ENCODE results near the gene NTRK2.
"Not testable (repeated sequence)": the region's sequence is repeated elsewhere in the genome, so short reads cannot be mapped to it uniquely, and the experiment has no call there.

Gene NTRK2

DNA sequence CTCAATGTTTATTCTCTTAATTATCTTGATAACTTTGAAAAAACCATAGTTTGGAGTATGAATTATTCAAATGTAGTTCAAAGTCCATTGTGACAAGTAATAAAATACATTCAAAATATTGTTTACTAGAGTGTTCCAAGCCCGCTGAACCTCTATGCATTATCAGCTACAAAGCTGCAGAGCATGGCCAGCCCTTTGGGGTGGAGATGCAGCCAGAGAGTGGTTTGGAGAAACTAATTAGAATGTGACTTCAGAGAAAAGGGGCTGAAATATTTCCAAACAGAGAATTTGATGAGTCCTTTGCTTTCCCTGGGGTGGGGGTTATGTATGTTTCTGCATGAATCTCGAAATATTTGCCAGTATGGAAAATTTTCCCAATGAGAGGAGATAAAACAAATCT is 211.3 kb downstream of the NTRK2 start:
- DNase-seq (ENCODE audit: low read depth in 1 of 2, low spot score in 1 of 2) = no peak

DNA sequence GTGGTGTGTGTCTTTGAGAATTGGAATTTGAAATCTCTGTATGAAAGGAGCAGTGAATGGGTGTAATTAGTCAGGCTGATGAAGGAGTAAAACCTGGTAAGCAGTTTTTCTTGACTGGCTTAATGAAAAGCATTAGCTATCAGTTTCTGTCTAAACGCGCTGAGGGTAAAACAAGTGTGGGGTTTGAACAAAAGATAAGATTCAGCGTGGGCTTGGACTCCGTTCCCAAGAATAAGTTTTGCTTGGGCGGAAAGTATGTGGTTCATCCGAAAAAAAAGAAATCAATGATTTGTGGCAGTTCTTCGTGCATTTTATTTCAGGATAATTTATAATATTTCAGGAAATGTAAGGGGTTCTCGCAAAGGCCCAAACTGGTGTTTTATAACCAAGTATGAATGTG is 217.3 kb downstream of the NTRK2 start:
- no peak for DNase-seq (ENCODE audit: low read depth in 1 of 2, low spot score in 1 of 2)

DNA sequence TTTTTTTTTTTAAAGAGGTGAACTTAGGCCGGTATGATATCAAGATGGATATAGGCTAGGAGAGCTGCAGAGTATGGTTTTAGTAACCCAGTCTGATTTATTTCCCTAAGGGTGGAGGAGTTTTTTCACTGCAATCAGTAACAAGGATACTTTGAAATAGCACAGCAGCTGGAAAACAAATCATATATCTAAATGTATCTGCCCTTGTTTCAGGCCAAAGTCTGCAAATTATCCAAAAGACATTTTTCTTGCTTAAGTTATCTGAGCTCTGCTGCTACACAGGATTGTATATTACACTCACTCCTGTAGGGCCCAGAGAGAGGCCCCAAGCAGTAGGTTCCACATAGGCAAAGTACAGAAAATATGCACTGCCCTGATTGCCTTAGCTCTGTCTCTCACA is 222.4 kb downstream of the NTRK2 start:
- no peak for DNase-seq (ENCODE audit: low read depth in 1 of 2, low spot score in 1 of 2)

DNA sequence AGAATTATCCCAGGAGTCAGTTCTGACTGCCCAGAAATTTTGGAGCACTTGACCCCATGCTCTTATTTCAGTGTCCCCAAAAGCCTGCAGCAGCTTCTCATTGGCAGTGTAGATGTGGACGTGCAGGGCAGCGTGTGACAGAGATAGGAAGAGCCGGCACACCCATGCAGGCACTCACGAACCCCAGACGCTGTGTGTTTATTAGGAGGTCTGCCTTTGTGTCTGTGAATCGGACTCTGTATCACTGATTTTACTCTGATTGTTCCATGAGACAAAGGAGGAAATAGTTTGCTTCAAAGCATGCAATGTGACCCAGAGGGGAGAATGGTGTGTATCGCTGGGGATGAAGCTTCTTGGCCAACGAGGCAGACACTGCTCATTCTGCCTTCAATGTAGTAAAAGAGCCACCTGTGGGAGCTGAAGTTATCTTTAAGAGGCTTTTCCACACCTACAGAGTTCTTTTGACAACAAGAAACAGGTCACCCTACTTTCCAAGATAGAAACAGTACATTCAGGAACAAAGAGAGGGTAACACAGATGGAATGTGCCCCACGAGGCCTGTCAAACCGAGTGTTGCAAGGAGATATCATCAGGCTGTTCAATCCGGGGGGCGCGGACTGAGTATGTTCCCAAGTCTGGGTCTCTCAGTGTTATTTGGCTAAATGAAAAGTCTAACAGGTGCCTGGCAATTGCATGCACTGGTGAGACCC is 224.0 kb downstream of the NTRK2 start:
- DNase-seq (ENCODE audit: low read depth in 1 of 2, low spot score in 1 of 2) = no peak

DNA sequence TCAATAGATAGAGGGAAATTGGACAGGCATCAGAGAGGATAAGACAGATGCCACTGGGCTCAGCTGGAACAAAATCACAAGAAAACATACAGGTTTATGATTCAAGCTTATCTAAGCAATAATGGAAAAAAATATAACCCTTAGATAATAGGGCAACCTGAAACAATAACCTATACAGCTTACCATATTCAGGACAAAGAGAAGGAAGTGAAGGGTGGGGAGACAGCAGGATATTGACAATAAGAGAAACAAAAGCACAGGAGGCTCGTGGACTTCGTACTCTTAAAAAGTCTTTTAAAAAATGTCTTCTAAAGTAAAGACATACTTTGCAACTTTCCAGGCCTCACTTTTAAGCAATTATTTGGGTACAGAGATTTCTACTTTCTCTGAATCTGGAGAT is 225.3 kb downstream of the NTRK2 start:
- no peak for DNase-seq (ENCODE audit: low read depth in 1 of 2, low spot score in 1 of 2)

DNA sequence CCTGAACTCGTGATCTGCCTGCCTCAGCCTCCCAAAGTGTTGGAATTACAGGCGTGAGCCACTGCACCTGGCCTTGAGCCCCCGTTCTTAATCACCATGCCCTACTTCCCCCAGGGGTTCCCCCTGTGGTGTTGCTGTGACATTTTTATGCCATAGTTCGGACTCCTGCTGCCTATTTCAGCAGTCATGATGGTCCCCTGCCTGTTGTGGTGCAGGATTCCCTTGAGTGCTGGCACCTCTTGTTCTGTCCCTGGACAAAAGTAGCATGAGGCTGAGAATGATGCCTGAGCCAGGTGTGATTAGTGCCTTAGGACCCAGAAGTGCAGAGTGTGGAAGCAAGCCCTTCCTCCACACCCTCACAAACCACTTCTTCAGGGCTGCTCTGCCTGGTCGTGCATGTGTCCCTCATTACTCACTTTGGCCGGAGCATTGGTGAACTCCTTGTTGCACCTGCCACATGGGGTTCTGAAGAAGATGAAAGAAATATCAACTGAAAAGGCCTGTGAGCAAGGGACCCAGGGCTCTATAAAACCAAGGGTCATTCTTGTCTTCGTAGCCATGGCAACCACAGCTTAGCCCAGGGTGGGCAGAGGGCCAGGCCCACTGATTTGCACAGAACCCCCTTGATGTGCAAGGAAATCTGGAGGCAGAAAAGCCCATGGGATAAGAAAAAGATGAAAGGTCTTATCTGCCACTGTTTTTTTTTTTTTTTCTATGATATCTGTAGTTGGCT is 228.0 kb downstream of the NTRK2 start:
- DNase-seq (ENCODE audit: low read depth in 1 of 2, low spot score in 1 of 2) = no peak

DNA sequence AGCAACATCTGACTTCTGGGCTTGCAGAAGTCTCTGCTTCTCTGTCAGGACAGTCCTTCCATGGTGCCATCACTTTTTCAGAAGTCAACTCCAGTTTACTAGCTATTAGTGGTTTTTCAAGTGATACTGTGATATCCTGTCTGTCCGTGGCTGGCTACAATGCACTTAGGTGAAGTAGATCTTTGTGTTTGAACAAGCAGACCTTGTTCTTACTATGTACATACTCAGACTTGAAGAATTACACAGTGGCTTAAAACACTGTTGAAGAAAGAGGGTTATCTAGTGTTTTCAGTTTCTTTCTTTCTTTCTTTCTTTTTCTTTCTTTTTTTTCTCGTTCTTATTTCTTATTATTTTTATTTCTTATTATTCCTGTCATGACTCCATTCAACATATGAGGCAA is 228.7 kb downstream of the NTRK2 start:
- no peak for DNase-seq (ENCODE audit: low read depth in 1 of 2, low spot score in 1 of 2)

DNA sequence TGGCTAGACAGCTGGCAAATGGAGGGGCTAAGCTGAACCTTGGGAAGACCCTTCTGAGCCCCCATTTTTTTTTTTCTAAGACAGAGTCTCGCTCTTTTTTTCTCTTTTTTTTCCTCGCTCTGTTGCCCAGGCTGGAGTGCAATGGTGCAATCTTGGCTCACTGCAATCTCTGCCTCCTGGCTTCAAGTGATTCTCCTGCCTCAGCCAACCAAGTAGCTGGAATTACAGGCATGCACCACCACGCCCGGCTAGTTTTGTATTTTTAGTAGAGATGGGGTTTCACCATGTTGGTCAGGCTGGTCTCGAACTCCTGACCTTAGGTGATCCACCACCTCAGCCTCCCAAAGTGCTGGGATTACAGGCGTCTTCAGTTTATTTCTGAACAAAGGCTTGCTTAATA is 229.1 kb downstream of the NTRK2 start:
- DNase-seq (ENCODE audit: low read depth in 1 of 2, low spot score in 1 of 2) = not testable (repeated sequence)

DNA sequence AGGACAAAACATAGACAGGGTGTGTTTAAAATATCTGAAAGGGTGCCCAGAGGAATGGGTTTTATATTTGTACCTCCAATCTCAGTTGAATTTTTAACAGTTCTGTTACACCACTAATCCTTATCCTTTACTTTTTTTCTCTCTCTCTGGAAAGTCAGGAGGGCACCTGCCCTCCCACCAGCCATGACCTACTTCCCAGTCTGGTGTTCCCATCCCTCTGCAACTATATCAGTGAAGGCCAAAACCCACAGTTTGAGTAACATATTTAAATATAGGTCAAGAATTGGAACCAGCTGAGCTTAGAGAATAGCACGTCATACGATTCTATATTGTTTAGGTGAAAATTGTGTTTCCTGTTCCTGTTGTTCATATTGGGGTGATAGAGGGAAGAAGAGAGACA is 229.8 kb downstream of the NTRK2 start:
- no peak for DNase-seq (ENCODE audit: low read depth in 1 of 2, low spot score in 1 of 2)

DNA sequence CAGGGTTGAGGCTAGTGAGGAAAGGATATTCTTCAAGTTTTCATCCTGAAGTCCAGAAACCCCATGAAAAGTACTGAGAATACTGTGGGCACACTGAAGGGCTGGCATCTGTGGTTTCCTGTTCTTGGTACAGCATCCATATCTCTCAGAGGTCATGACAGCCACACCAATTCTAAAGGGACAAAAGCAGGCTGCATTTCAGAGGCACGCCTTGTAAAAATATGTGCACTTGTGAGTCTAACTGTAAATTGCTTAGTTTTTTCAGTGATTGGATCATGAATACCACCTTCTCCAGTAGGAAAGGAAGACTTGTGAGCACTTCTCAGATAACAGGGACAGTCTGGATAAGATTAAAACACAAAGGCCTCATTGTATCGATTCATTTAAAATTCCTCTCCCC is 230.9 kb downstream of the NTRK2 start:
- DNase-seq (ENCODE audit: low read depth in 1 of 2, low spot score in 1 of 2) = no peak

DNA sequence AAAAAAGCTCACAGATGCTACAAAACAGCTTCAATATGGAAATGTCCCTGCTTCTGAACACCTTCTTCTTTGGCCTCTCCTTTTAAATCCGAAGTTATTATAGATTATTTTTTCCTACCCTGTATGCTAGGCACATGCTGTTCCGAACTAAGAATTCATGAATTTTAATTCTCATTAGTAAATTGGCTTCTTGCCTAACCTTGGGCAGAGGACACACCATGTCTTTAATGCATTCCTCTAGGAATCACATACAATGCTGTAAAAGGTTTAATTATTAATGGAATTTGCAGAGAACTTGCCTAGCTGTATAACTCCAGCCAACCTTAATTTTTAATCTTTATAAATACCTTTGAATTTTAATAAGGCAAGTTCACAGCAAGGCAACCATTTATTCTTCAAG is 234.4 kb downstream of the NTRK2 start:
- no peak for DNase-seq (ENCODE audit: low read depth in 1 of 2, low spot score in 1 of 2)

DNA sequence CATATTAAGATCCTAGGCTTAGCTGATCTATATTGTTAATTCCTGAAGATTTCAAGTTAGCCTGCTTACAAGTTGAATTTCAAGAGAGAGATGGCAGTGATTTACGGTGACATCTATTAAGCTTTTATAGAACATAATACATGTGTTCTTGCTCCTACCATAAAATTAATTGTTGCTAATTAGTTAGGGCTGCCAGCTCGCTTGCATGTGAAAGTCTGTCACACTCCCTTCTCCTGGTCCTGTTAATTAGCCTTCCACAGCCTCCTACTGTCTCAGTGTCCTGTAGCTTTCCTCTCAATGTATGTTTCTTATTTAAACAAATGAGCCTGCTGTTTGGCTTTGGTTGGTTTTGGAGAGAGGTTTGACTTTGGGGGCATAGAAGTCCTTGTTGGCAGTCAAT is 247.2 kb downstream of the NTRK2 start:
- no peak for DNase-seq (ENCODE audit: low read depth in 1 of 2, low spot score in 1 of 2)

DNA sequence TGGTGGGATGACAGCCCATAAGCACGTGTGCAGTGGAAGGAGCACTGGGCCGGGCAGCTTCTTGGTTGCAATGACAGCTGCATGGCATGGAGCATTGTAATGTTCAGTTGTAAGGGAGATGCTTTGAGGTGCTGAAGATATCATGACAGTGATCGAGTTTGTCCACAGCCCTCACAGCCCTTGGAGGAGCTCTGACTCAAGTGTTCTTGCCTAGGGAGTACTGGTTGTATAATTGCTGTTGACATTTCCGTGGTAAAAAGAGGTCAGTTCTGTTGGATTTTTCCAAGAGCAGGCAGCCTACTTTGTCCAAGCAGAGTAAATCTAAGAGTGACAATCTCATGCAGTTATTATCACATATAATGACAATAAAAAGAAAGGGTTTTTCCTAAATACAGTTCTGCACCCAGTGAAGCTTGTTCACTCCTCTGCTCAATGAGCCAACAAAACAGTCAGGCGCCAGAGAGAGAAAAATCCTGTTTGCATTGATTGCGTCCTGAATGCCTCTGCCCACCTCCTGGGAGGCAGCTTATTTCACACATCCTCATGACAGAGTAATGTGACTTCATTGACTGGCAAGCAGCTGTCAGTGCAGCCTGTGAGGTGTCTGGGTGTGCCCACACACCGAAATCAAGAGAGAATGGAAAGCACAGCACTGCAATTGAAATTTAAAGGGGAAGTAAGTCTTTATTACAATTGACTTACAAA is 248.0 kb downstream of the NTRK2 start:
- no peak for DNase-seq (ENCODE audit: low read depth in 1 of 2, low spot score in 1 of 2)

DNA sequence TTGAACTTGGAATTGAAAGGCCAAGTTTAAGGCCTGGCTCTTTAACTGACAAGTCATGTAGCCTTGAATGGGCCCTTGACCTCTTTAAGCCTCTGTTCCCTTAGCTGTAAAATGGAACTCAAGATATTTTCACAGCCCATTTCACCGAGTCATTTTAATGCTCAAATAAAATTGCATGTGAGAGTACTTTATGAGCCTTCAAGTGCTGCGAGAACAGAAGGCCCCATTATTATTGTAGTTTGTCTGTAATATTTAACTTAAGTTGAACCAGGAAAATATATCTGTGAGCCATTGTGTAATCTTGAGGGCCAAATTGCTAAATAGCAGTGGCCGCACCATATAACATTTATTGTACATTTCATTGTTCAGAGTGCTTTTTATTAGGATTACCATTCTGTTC is 249.9 kb downstream of the NTRK2 start:
- DNase-seq (ENCODE audit: low read depth in 1 of 2, low spot score in 1 of 2) = no peak

DNA sequence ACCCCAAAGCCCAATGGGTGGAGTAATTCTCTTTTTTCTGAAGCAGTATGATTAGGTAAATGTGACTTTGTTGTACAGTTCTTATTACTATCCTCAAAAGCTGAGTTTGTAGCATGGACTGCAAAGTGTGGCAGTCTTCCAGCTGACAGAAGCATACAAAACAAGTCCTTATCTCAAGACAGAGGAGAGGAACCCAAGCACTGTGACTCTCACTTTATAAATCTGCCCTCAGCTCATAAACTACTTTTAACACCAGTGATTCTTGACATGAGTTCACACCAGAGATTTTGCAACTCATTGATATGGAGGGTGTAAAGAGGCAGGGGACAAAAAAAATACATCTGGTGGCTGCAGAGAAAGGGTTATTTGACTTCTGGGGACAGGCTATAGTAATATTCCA is 251.6 kb downstream of the NTRK2 start:
- no peak for DNase-seq (ENCODE audit: low read depth in 1 of 2, low spot score in 1 of 2)

DNA sequence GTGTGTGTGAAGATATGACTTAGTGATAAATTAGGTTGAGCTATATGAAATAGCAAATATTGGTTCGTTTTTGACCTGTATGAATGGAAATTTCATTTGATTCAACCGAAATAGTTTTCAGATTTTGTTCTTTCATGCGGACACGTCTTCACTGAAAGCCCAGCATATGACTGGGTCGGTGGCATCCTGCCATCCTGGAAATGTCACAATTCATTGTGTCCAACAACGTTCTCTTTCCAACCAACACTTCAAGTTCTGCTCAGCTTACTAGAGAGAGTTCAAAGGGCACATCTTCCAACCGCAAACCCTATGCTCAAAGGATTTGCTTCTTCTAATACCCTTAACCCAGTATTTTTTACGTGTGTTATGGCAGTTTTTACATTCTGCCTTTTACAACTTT is 252.5 kb downstream of the NTRK2 start:
- DNase-seq (ENCODE audit: low read depth in 1 of 2, low spot score in 1 of 2) = no peak

DNA sequence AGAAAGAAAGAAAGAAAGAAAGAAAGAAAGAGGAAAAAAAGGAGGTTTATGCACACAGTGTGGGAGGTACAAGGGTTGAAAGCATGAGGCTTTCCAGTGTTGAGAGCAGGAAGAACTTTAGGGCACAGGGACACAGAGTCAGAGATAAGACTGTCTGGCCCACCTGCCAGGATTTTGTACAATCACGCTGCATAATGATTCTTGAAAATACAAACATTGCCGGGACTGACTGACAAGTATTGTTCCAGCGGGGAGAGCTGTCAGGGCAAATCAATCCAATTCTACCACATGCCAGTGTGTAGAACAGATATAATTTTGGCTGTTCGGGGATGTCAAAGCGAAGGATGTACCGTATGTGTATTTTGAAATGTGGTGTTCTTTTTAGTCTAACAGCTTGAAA is 254.7 kb downstream of the NTRK2 start:
- DNase-seq (ENCODE audit: low read depth in 1 of 2, low spot score in 1 of 2) = no peak

DNA sequence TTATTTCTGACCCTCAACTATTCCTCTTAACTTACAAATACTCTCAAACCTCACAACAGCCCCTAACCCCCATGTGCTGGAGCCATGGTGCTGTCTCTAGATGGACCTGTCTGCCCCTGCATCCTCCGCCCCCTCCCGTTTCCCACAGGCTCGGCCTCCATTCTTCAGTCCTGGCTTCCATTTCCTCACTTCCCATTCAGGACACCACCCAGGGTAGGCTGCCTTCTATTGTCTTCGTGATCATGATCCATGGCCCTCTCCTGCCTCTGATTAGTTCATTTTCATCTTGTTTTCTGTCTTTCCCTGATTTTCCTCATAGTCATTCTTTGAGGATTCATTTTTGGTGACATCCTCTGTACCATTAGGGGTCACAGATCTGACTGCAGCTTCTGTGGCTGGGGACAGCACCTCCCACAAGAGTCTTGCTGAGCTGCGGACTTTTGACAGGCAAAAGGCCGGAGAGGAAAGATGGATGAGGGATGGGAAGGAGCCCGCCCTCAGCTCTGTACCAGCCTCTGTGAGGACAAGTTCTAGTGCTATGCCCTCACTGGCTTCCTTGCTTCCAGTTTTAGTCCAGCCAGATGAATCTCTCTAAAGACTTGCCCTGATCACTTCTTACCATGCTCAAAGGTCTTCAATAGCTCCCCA is 255.8 kb downstream of the NTRK2 start:
- DNase-seq (ENCODE audit: low read depth in 1 of 2, low spot score in 1 of 2) = no peak

DNA sequence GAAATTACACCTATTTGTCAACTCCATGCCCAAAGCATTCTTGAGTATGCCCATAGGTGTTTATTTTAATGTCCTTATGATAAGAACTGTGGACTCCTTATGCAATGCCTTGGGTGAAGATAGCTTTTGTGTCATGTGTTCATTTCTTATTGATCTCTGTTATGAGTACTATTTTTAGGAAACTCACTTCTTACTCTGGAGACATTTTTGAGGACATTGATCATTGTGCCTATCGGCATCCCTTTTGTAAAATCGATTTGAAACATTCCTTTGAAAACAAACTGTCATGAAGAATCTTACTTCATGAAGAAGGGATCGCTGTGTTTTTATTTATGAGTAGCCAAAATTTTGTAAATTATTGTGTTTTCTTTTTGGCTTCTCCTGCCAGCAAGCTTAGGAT is 257.3 kb downstream of the NTRK2 start:
- DNase-seq (ENCODE audit: low read depth in 1 of 2, low spot score in 1 of 2) = no peak

DNA sequence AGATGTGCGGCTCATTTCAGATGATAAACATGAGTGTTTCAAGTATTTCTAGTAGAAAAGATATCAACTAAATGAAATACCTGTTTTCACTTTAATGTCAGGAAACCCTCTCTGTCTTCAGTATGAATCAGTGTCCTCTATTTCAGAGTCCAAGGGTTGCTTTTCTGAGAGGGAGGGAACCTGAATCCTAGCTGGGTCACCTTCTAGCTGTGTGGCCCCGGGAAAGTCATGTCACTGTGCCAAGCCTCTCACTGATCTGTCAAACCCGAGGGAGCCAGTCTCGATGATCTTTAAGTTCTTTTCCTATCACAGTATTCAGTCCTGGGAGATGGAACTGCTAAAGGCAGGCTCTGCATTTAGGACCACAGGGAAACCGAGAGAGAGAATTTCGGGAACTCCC is 258.9 kb downstream of the NTRK2 start:
- DNase-seq (ENCODE audit: low read depth in 1 of 2, low spot score in 1 of 2) = no peak

DNA sequence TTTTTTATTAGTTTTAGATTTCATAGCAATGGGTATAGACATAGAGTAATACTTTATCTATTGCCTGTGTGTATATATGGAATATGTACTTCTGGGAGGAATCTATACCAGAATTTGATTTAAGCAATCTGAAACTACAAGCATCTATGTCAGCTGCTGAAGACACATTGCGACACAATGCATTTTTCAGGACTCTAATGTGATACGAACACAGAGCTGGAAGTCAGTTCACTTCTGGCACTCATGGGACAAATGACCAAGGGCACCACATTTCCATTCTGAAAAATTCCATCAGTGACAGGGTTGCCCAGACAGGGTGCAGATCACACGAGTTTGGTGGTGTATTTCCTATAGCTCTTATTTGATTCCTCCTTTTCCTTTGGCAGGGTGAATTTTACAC is 259.5 kb downstream of the NTRK2 start:
- no peak for DNase-seq (ENCODE audit: low read depth in 1 of 2, low spot score in 1 of 2)
